Gastroesophageal sphincter (tissue), 3 donors: ENCODE measurements around the gene TSPAN8.

ENCODE experiments used
- POLR2A ChIP-seq, 2 donors: fragments of 450-650 bp; IDR thresholded peaks; one replicate each; pipeline ENCODE4 v1.6.1; 2017; ENCODE audit warnings: antibody characterized with exemption in 2 of 2, mild to moderate bottlenecking in 2 of 2, moderate library complexity in 1 of 2
- TF ChIP-seq, protein P1 (sequence below), 4 experiments: fragments of 200-600 bp in 2 of 4; fragments of 450-650 bp in 2 of 4; sonication (generic) in 1 of 4; IDR thresholded peaks; one replicate each; pipeline ENCODE4 v1.5.1; 2017 to 2019; ENCODE audit warnings: antibody characterized with exemption in 4 of 4, mild to moderate bottlenecking in 2 of 4, moderate library complexity in 2 of 4

DNA sequence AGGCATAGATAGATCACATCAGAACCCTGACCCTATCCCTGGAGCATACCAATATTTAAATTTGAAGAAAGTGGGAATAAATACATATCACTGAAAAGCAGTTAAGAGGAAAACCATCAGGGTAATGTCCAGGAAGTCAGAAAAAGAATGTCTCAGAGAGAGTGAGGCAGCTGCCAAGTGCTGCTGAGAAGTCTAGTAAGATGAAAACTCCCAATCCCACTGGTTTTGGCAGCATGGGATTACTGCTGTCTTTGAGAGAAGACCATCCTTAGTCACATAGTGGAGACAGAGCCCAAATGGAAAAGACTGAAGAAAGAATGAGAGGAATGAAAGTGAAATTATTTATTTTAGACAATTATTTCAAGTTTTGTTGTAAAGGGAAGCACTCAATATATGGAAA is 11.5 kb upstream of the TSPAN8 start:
- no peak for TF ChIP-seq POLR2A (IDR thresholded peaks at IDR 0.05)
- TF ChIP-seq, protein P1, sequence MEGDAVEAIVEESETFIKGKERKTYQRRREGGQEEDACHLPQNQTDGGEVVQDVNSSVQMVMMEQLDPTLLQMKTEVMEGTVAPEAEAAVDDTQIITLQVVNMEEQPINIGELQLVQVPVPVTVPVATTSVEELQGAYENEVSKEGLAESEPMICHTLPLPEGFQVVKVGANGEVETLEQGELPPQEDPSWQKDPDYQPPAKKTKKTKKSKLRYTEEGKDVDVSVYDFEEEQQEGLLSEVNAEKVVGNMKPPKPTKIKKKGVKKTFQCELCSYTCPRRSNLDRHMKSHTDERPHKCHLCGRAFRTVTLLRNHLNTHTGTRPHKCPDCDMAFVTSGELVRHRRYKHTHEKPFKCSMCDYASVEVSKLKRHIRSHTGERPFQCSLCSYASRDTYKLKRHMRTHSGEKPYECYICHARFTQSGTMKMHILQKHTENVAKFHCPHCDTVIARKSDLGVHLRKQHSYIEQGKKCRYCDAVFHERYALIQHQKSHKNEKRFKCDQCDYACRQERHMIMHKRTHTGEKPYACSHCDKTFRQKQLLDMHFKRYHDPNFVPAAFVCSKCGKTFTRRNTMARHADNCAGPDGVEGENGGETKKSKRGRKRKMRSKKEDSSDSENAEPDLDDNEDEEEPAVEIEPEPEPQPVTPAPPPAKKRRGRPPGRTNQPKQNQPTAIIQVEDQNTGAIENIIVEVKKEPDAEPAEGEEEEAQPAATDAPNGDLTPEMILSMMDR (IDR thresholded peaks at IDR 0.05), result no peak
